ENCODE data around the gene C10orf105.

DNA sequence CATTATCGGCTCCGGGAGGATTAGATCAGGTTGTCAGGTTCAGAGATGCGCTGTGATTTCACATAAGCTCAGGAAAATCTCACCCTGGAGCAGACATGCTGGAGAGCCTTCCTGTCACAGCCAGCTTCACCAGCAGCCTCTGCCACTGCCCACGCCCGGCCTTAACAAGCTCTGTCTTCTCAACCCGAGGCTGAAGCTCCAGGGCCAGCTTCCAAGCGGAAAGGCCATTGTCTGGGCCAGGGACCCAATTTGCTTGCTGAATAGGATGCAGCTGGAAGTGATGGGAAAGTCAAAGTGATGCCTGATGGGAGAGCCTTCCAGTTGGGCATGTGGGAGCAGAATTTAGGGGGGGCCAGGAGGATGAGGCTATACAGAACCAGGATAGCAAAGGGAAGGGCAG is 36.3 kb downstream of the C10orf105 start:
- TF ChIP-seq, protein P1, sequence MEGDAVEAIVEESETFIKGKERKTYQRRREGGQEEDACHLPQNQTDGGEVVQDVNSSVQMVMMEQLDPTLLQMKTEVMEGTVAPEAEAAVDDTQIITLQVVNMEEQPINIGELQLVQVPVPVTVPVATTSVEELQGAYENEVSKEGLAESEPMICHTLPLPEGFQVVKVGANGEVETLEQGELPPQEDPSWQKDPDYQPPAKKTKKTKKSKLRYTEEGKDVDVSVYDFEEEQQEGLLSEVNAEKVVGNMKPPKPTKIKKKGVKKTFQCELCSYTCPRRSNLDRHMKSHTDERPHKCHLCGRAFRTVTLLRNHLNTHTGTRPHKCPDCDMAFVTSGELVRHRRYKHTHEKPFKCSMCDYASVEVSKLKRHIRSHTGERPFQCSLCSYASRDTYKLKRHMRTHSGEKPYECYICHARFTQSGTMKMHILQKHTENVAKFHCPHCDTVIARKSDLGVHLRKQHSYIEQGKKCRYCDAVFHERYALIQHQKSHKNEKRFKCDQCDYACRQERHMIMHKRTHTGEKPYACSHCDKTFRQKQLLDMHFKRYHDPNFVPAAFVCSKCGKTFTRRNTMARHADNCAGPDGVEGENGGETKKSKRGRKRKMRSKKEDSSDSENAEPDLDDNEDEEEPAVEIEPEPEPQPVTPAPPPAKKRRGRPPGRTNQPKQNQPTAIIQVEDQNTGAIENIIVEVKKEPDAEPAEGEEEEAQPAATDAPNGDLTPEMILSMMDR (tag by site-specific recombination; IDR thresholded peaks at IDR 0.05): no peak
- TF ChIP-seq ZBTB1 (tag by site-specific recombination; IDR thresholded peaks at IDR 0.05): no peak
- TF ChIP-seq ZNF133 (tag by site-specific recombination; IDR thresholded peaks at IDR 0.05): no peak
- TF ChIP-seq YY1 (tag by site-specific recombination; IDR thresholded peaks at IDR 0.05): no peak
- no peak for TF ChIP-seq ZNF514 (tag by site-specific recombination; IDR thresholded peaks at IDR 0.05)
- no peak for TF ChIP-seq ZNF324 (tag by site-specific recombination; IDR thresholded peaks at IDR 0.05)
- TF ChIP-seq ZFP3 (tag by site-specific recombination; IDR thresholded peaks at IDR 0.05; ENCODE audit: low read depth): no peak
- TF ChIP-seq ZNF664 (tag by site-specific recombination; IDR thresholded peaks at IDR 0.05): no peak
- TF ChIP-seq ZNF184 (tag by site-specific recombination; IDR thresholded peaks at IDR 0.05): no peak
- TF ChIP-seq, protein P2, sequence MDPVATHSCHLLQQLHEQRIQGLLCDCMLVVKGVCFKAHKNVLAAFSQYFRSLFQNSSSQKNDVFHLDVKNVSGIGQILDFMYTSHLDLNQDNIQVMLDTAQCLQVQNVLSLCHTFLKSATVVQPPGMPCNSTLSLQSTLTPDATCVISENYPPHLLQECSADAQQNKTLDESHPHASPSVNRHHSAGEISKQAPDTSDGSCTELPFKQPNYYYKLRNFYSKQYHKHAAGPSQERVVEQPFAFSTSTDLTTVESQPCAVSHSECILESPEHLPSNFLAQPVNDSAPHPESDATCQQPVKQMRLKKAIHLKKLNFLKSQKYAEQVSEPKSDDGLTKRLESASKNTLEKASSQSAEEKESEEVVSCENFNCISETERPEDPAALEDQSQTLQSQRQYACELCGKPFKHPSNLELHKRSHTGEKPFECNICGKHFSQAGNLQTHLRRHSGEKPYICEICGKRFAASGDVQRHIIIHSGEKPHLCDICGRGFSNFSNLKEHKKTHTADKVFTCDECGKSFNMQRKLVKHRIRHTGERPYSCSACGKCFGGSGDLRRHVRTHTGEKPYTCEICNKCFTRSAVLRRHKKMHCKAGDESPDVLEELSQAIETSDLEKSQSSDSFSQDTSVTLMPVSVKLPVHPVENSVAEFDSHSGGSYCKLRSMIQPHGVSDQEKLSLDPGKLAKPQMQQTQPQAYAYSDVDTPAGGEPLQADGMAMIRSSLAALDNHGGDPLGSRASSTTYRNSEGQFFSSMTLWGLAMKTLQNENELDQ (tag by site-specific recombination; IDR thresholded peaks at IDR 0.05; ENCODE audit: low read depth): no peak
- TF ChIP-seq ZNF530 (tag by site-specific recombination; IDR thresholded peaks at IDR 0.05; ENCODE audit: low read depth): no peak
- no peak for TF ChIP-seq ZNF558 (tag by site-specific recombination; IDR thresholded peaks at IDR 0.05)
- TF ChIP-seq ZSCAN16 (tag by site-specific recombination; IDR thresholded peaks at IDR 0.05): no peak
